Urinary bladder (tissue), 4 donors: ENCODE measurements around the gene CELF2. TPM values are rescaled to one million over a fixed set of nuclear protein-coding genes. Genes with fewer than 3 reads are reported as not detected.

Experiments used
- DNase-seq: peaks from one replicate; pipeline ENCODE4 v3.0.0-alpha.2; 2015; ENCODE audit errors: extremely low spot score
- H3K27ac ChIP-seq: one replicate; pipeline ENCODE4 v1.5.1; 2013; ENCODE audit warnings: low read depth, mild to moderate bottlenecking, moderate library complexity
- H3K36me3 ChIP-seq: one replicate; pipeline ENCODE4 v1.6.1; 2013; ENCODE audit warnings: mild to moderate bottlenecking, moderate library complexity; ENCODE audit not compliant: insufficient read depth
- H3K4me1 ChIP-seq: one replicate; pipeline ENCODE4 v1.6.1; 2013; ENCODE audit warnings: mild to moderate bottlenecking, moderate library complexity; ENCODE audit not compliant: insufficient read depth
- H3K4me3 ChIP-seq: one replicate; pipeline ENCODE4 v1.5.1; 2013; ENCODE audit warnings: low read depth, low read length
- WGBS: extraction: QIAGEN DNeasy Blood & Tissue Kit; methylation state at CpG from one replicate; pipeline ENCODE4 v1.1.7; 2013; 5-methylcytosine and 5-hydroxymethylcytosine counted together
- polyA plus RNA-seq: library from polyadenylated mRNA; stranded (reverse); fragments of 200-250 nt; gene quantifications from one replicate; pipeline ENCODE4 v1.2.3, GENCODE V29; 2013
- total RNA-seq: library from RNA; depleted of rRNA; stranded (reverse); fragments of >200 nt; gene quantifications from one replicate; pipeline ENCODE4 v1.2.3, GENCODE V29; 2014
- donor health status: healthy with polysubstance abuse.
- donor health status: healthy.

Gene CELF2
- total and polyA plus RNA-seq, 2 donors = 40.1 to 52.7 TPM

DNA sequence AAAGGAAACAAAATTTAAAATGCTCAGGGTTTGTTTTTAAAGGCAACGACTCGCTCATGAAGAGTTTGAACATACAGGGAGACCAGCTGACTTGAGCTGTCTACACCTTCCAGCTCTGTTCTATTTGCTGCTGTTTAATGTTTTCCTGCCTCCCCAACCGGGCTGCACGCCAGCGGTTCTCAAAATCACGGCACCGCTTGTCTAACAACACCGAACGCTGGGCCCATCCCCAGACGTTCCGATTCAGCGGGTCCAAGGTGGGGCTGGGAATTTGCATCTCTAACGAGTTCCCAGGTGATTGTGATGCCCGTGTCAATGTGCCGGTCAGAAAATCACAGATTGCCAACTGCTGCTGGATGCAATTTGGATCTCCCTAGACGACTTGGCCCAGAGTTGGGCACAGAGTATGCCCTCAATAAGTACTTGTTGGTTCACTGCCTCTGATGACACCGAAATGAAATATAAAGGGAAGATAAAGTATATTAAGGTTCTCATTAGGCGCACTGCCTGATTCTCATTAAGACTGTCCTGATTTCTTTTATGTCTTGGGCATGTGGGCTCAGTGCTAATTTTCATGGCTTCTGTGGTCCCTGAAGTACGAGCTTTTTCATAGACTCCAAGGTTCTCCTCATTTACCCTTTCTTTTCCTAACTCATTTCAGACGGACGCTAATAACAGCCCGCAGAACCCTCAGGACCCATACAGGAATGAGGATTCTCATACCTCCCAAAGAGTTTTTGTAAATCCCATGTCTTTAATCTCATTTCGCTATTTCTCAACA, 28.5 kb downstream of the CELF2 start:
- H3K4me1 ChIP-seq = no peaks in the 10 kb centered on the region
- no peaks in the 10 kb centered on the region for H3K36me3 ChIP-seq
- DNase-seq = no peak
- no peak overlapping the region for H3K4me3 ChIP-seq
- no peak overlapping the region for H3K27ac ChIP-seq
- WGBS = 64% methylated on average over 23 of the region's 23 CpGs

DNA sequence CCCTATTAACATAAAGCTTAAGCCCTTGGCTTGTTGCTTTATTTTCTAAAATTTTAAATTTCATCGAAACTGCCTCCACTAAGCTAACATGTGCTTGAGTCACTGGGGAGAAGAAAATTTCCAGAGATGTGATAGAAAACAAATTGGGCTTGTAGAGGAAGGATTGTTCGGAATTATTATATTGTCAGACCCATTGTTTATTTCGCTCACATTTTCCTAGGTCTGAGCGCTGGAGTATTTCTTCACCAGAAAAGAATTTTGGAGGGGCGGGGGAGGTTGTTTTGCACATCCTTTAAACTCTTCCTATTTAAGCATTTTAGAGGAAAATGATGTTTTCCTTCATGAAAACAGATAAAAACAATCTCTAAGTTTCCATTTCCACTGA, 29.1 kb downstream of the CELF2 start:
- no peak for DNase-seq
- no peak overlapping the region for H3K4me3 ChIP-seq
- H3K36me3 ChIP-seq = no peaks in the 10 kb centered on the region
- H3K4me1 ChIP-seq = no peaks in the 10 kb centered on the region
- H3K27ac ChIP-seq = no peak overlapping the region
- 74% methylated on average over 5 of the region's 5 CpGs for WGBS

DNA sequence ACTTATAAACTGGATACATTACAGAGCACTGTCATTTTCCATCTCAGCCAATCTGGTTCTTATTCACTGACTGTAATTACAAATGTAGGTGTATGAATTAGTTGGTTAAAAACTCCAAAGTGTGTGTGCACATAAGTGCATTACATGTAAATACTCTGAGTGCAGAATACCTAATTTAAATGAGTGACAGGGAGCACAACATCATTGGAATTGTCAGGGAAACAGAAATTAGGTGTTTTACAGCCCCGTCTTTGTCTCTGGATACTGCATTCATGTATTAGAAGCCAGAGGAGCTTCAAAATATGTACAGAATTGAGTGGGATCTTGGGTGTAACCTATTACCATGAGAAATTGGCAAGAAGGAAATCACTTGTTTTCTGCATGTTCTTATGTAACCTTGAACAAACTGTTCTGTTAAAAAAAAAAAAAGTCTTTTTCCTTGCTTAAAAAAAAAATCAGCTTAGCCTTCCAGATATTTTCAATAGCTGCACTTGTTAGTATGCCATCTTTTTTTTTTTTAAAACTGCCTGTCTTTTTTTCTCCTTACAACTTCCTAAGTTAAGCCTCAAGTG, 31.1 kb downstream of the CELF2 start:
- WGBS = 34% methylated on average over 1 of the region's 1 CpG
- no peak for DNase-seq
- Histone ChIP-seq H3K36me3 (no peaks in the 10 kb centered on the region), H3K4me1 (no peaks in the 10 kb centered on the region), H3K27ac (no peak overlapping the region), H3K4me3 (no peak overlapping the region)

DNA sequence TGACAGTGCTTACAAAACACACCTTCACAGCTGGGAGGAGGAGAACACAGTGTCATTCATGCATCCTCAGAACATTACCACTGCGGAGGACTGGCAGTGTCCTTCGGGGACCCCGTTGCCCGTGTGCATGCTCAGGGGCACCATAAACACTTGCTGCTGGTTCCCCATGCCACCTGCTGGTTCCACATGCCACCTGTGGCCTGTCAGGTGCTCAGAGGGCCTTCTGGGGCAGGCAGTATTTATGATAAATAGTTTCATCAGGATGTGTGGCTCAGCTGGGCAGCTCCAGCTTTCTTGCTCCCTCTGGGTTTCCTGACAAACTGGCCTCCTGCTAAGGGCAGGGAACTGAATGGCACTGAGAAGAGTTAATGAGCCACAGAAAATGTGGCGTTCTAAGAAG, 32.1 kb downstream of the CELF2 start:
- no peak overlapping the region for H3K4me3 ChIP-seq
- 94% methylated on average over 5 of the region's 5 CpGs for WGBS
- H3K27ac ChIP-seq = no peak overlapping the region
- H3K36me3 ChIP-seq = no peaks in the 10 kb centered on the region
- no peak for DNase-seq
- H3K4me1 ChIP-seq = no peaks in the 10 kb centered on the region

GRCh38 chr10:11050301-11051287, 32.9 kb downstream of the CELF2 start:
- no peak overlapping the region for H3K27ac ChIP-seq
- 60% methylated on average over 10 of the region's 10 CpGs for WGBS

DNA sequence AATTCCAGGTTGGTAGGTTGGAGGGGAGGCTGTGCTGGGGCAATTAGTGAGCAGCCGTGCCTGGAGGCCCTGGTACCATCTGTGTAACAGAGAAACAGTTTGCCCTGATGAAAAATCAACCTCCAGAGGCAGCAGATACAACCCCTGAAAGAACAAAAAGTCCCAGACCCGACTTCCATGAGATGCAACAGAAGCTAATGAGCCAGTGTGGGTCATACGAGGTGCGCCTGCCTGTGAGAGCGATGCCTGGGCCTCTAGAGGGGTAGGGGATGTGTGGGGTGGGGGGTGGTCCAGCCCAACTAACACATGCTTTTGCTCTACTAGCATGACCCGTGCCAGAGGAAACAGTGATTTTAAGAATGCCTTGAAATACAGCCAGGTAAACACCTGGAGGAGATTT, 39.3 kb downstream of the CELF2 start:
- 75% methylated on average over 6 of the region's 6 CpGs for WGBS
- no peak overlapping the region for H3K27ac ChIP-seq
- no peak for DNase-seq
- H3K4me3 ChIP-seq = no peak overlapping the region
- no peaks in the 10 kb centered on the region for H3K4me1 ChIP-seq
- no peaks in the 10 kb centered on the region for H3K36me3 ChIP-seq

More at GRCh38 chr10:11050301-11051287, 32.9 kb downstream of the CELF2 start:
- H3K4me1 ChIP-seq = no peaks in the 10 kb centered on the region
- no peak for DNase-seq
- no peaks in the 10 kb centered on the region for H3K36me3 ChIP-seq
- H3K4me3 ChIP-seq = no peak overlapping the region

DNA sequence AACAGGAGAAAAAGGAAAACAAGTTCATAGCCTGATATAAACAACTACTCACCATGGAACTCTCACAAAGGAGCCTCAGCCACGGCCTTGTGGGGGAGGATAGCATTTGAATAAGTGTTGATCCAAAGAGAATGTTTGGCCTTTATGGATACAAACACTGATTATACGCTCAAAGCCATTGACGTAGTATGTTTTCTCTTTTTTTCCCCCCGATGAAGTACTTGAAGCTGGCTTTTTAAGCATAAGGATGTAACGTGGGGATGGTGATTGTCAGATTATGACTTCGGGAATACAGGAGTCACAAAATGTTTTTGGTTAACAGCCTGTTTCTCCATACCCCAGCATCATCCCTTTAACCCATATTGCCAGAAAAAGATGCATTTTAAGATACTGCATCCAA, 39.8 kb downstream of the CELF2 start:
- H3K27ac ChIP-seq = no peak overlapping the region
- WGBS = 67% methylated on average over 6 of the region's 6 CpGs
- DNase-seq = no peak
- no peaks in the 10 kb centered on the region for H3K36me3 ChIP-seq
- no peaks in the 10 kb centered on the region for H3K4me1 ChIP-seq
- H3K4me3 ChIP-seq = no peak overlapping the region

DNA sequence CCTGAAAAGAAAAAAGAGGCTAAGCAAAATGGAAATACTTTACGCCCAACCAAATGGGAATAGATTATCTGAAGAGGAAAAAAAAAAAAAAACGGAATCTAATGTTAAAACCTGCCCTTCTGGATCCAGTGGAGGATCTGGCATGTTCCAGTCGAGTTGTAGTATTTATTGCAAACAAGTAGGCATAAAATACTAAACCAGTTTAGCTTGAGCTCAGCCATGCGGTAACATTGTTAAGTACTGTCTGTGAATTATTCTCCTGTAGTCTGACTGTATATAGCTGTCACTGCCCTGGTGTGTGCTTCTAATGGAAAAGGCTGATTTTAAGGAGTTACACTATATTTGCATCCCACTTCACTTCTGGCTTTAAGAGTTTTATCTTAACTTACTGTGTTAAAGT, 40.3 kb downstream of the CELF2 start:
- Histone ChIP-seq H3K36me3 (no peaks in the 10 kb centered on the region), H3K4me1 (no peaks in the 10 kb centered on the region), H3K27ac (no peak overlapping the region), H3K4me3 (no peak overlapping the region)
- DNase-seq = no peak
- WGBS = 78% methylated on average over 4 of the region's 4 CpGs

DNA sequence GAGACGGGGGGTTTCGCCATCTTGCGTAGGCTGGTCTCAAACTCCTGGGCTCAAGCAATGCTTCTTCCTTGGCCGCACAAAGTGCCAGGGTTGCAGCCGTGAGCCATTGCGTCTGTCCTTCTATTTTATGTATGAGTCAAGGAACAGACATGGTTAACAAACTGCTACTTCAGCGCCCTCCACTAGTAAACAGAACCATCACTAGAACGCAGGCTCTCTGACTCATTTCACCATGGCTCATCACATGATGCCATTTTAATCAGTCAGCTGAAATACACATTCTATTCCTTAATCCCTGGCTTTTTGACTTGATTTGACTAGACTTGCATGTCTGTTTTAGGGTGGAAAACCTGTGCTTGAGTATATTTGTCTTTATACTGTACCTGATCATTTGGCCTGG, 41.3 kb downstream of the CELF2 start:
- H3K4me3 ChIP-seq = no peak overlapping the region
- DNase-seq = no peak
- H3K36me3 ChIP-seq = no peaks in the 10 kb centered on the region
- no peak overlapping the region for H3K27ac ChIP-seq
- H3K4me1 ChIP-seq = no peaks in the 10 kb centered on the region
- WGBS = 87% methylated on average over 8 of the region's 8 CpGs

DNA sequence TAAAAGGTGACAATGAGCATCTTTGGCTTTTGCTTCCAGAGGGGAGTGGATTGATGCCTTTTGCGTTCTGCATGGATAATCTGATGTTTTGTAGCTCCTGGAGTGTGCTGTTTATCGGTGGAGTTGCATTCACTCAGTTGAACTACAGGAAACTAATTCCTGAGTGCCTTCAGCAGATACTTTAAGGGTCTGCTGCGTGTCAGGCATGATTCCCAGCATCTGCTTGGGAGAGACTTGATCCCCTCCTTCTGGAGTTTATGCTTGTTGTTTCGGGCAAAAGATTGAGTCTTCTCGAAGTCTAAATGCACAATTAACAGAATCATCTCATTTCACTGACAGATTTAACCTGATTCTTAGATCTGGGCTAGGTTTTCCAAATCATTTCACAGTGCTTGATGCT, 46.2 kb downstream of the CELF2 start:
- no peak overlapping the region for H3K27ac ChIP-seq
- H3K36me3 ChIP-seq = no peaks in the 10 kb centered on the region
- no peak overlapping the region for H3K4me3 ChIP-seq
- no peaks in the 10 kb centered on the region for H3K4me1 ChIP-seq
- 56% methylated on average over 5 of the region's 5 CpGs for WGBS
- no peak for DNase-seq

- no peak for DNase-seq
- Histone ChIP-seq H3K36me3 (no peaks in the 10 kb centered on the region), H3K27ac (no peak overlapping the region), H3K4me3 (no peak overlapping the region), H3K4me1 (no peaks in the 10 kb centered on the region)
- WGBS = 94% methylated on average over 4 of the region's 4 CpGs
These were observed 47.2 kb downstream of the CELF2 start for GRCh38 chr10:11064832-11065231.

DNA sequence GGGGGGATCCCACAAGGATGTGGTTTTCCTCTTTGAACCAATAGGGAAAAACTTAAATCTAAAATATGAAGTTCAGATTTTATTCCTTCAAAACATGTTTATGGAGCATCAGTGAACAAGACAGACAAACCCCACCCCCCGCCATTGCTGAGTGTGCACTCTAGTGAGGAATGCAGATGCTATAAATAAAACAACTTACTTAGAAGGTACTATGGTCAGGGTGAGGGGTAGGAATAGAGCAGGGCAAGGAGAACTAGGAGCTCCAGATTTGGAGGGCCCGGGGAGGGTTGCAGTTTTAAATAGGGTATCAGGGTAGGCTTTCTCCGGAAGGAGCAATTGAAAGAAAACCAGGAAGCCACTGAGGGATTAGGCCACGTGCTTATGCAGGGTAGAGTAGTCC, 47.9 kb downstream of the CELF2 start:
- WGBS = 93% methylated on average over 4 of the region's 4 CpGs

GRCh38 chr10:11066520-11066919, 48.8 kb downstream of the CELF2 start:
- DNase-seq = no peak
- no peaks in the 10 kb centered on the region for H3K4me1 ChIP-seq
- no peaks in the 10 kb centered on the region for H3K36me3 ChIP-seq
- H3K4me3 ChIP-seq = no peak overlapping the region
- H3K27ac ChIP-seq = no peak overlapping the region
- WGBS = 97% methylated on average over 4 of the region's 4 CpGs

More for the DNA sequence above, 47.9 kb downstream of the CELF2 start:
- Histone ChIP-seq H3K27ac (no peak overlapping the region), H3K4me3 (no peak overlapping the region), H3K4me1 (no peaks in the 10 kb centered on the region), H3K36me3 (no peaks in the 10 kb centered on the region)
- DNase-seq = no peak
